NCI-H69 (cell line): Measurements from ENCODE around the gene ARL3.
"Not testable (repeated sequence)": the region's sequence is repeated elsewhere in the genome, so short reads cannot be mapped to it uniquely, and the experiment has no call there.

Experiments used
- DNase-seq: peaks from one replicate; lab custom pipeline; 2025; lab: John Stamatoyannopoulos, UW

The ARL3 gene

GRCh38 chr10:102735065-102735562 is 20.9 kb upstream of the ARL3 start:
- DNase-seq: no peak

GRCh38 chr10:102732661-102733060 is 18.5 kb upstream of the ARL3 start:
- no peak for DNase-seq

- DNase-seq: no peak
These were observed 17.1 kb upstream of the ARL3 start for GRCh38 chr10:102731222-102731800.

GRCh38 chr10:102729029-102730026 is 15.1 kb upstream of the ARL3 start:
- DNase-seq: peak; percentile 52

GRCh38 chr10:102727037-102727818 is 13.0 kb upstream of the ARL3 start:
- no peak for DNase-seq

GRCh38 chr10:102726274-102726673 is 12.1 kb upstream of the ARL3 start:
- DNase-seq: no peak

- no peak for DNase-seq
These were observed 9.8 kb upstream of the ARL3 start for GRCh38 chr10:102723989-102724388.

- no peak for DNase-seq
These were observed 7.8 kb upstream of the ARL3 start for GRCh38 chr10:102721954-102722353.

GRCh38 chr10:102720775-102721301 is 6.6 kb upstream of the ARL3 start:
- DNase-seq: no peak

GRCh38 chr10:102720337-102720736 is 6.1 kb upstream of the ARL3 start:
- DNase-seq: no peak

GRCh38 chr10:102718220-102718619 is 4.0 kb upstream of the ARL3 start:
- peak; percentile 2 for DNase-seq

GRCh38 chr10:102716900-102717565 is 2.8 kb upstream of the ARL3 start:
- not testable (repeated sequence) for DNase-seq

GRCh38 chr10:102715880-102716279 is 1.7 kb upstream of the ARL3 start:
- DNase-seq: no peak

GRCh38 chr10:102714621-102715455 is 641 bp upstream of the ARL3 start, which contains the start of gene SFXN2:
SFXN2 (plus strand) TSS chr10:102714636; CDS start chr10:102726637, 12,001 bp downstream.
- DNase-seq: peak; percentile 72

- DNase-seq: peak; percentile 87
These were observed 721 bp downstream of the ARL3 start for GRCh38 chr10:102713539-102713813.

- no peak for DNase-seq
These were observed 1.2 kb downstream of the ARL3 start for GRCh38 chr10:102712843-102713538.

GRCh38 chr10:102712089-102712488 is 2.1 kb downstream of the ARL3 start:
- DNase-seq: no peak

GRCh38 chr10:102710609-102711008 is 3.6 kb downstream of the ARL3 start:
- DNase-seq: no peak

- no peak for DNase-seq
These were observed 8.7 kb downstream of the ARL3 start for GRCh38 chr10:102705531-102705930.

GRCh38 chr10:102704915-102705314 is 9.3 kb downstream of the ARL3 start:
- DNase-seq: no peak
